OCI-LY3 (cell line): ENCODE data around the gene ARHGAP29.

Experiments
- H2AFZ ChIP-seq: fragments of 200-600, 300-600 bp; shearing (Covaris generic); 2 replicates; pipeline ENCODE4 v1.6.0; 2014; ENCODE audit warnings: antibody characterized with exemption, low read depth, low read length
- H3K27ac ChIP-seq: fragments of 200-600, 300-600 bp; sonication (generic); 2 replicates; pipeline ENCODE4 v1.5.1; 2014; ENCODE audit warnings: mild to moderate bottlenecking, low read length, moderate library complexity, mixed read lengths
- H3K27me3 ChIP-seq: fragments of 200-600, 300-600 bp; sonication (generic); 2 replicates; pipeline ENCODE4 v1.6.1; 2014; ENCODE audit warnings: low read depth, low read length, mixed read lengths
- H3K36me3 ChIP-seq: fragments of 200-600, 300-600 bp; sonication (generic); replicated peaks from 2 replicates; pipeline ENCODE3; 2014; ENCODE audit warnings: low read depth, low read length, mixed read lengths
- H3K4me1 ChIP-seq: fragments of 300-600, 200-600 bp; sonication (generic); 2 replicates; pipeline ENCODE4 v1.6.1; 2014; ENCODE audit warnings: low read length, mixed read lengths
- H3K4me2 ChIP-seq: fragments of 200-600, 300-600 bp; sonication (generic); 2 replicates; pipeline ENCODE4 v1.6.1; 2014; ENCODE audit warnings: low read length, mixed read lengths
- H3K4me3 ChIP-seq: fragments of 300-600, 200-600 bp; sonication (generic); 2 replicates; pipeline ENCODE4 v1.5.1; 2014; ENCODE audit warnings: antibody characterized with exemption, mild to moderate bottlenecking, low read length, moderate library complexity
- H3K79me2 ChIP-seq: fragments of 300-600, 200-600 bp; shearing (Covaris generic); 2 replicates; pipeline ENCODE4 v1.6.1; 2014; ENCODE audit warnings: mild to moderate bottlenecking, low read length, mixed read lengths
- H3K9ac ChIP-seq: fragments of 300-600, 200-600 bp; shearing (Covaris generic); 2 replicates; pipeline ENCODE4 v1.6.0; 2014; ENCODE audit warnings: mild to moderate bottlenecking, low read length, moderate library complexity
- H3K9me3 ChIP-seq: fragments of 200-600, 300-600 bp; shearing (Covaris generic); 2 replicates; pipeline ENCODE4 v1.6.1; 2014; ENCODE audit warnings: low read length, mixed read lengths; ENCODE audit not compliant: insufficient read depth
- H4K20me1 ChIP-seq: fragments of 200-600, 300-600 bp; sonication (generic); 2 replicates; pipeline ENCODE4 v1.6.1; 2016; ENCODE audit warnings: low read length, mixed read lengths; ENCODE audit not compliant: insufficient read depth
- CTCF ChIP-seq: fragments of 200-600, 300-600 bp; sonication (generic); IDR thresholded peaks from 2 replicates; pipeline ENCODE4 v1.5.1; 2014; ENCODE audit warnings: antibody characterized with exemption, low read length, low read depth
- EZH2phosphoT487 ChIP-seq: fragments of 200-600 bp; shearing (Covaris generic); IDR thresholded peaks from 2 replicates; pipeline ENCODE4 v1.6.1; 2018; ENCODE audit warnings: antibody characterized with exemption, mixed run types, low read depth

Gene ARHGAP29

GRCh38 chr1:94142583-94142982 lies 94.8 kb downstream of the ARHGAP29 start:
- H3K27ac ChIP-seq, result no peak overlapping the region
- no peak overlapping the region for H3K4me2 ChIP-seq
- no peaks in the 10 kb centered on the region for H4K20me1 ChIP-seq
- no peaks in the 10 kb centered on the region for H3K9me3 ChIP-seq
- H3K4me1 ChIP-seq, result peaks cover 10% of the 10 kb centered on the region
- no peaks in the 10 kb centered on the region for H3K36me3 ChIP-seq
- no peak overlapping the region for H3K9ac ChIP-seq
- H3K27me3 ChIP-seq, result no peaks in the 10 kb centered on the region
- H3K79me2 ChIP-seq, result no peaks in the 10 kb centered on the region
- TF ChIP-seq CTCF (no peak), EZH2phosphoT487 (no peak)
- H2AFZ ChIP-seq, result no peak overlapping the region
- H3K4me3 ChIP-seq, result no peak overlapping the region

GRCh38 chr1:94142022-94142421 lies 95.4 kb downstream of the ARHGAP29 start:
- H3K4me3 ChIP-seq, result no peak overlapping the region
- no peak overlapping the region for H2AFZ ChIP-seq
- no peak overlapping the region for H3K9ac ChIP-seq
- TF ChIP-seq CTCF (no peak), EZH2phosphoT487 (no peak)
- no peaks in the 10 kb centered on the region for H4K20me1 ChIP-seq
- no peaks in the 10 kb centered on the region for H3K36me3 ChIP-seq
- no peaks in the 10 kb centered on the region for H3K79me2 ChIP-seq
- H3K9me3 ChIP-seq, result no peaks in the 10 kb centered on the region
- H3K4me1 ChIP-seq, result peaks cover 10% of the 10 kb centered on the region
- H3K4me2 ChIP-seq, result no peak overlapping the region
- no peaks in the 10 kb centered on the region for H3K27me3 ChIP-seq
- no peak overlapping the region for H3K27ac ChIP-seq

GRCh38 chr1:94132111-94132510 lies 105.3 kb downstream of the ARHGAP29 start:
- Histone ChIP-seq H3K27ac (no peak overlapping the region), H4K20me1 (no peaks in the 10 kb centered on the region), H3K4me3 (no peak overlapping the region), H3K27me3 (peaks cover 5% of the 10 kb centered on the region; the same call in 1 of the 2 replicates), H3K36me3 (no peaks in the 10 kb centered on the region), H3K79me2 (no peaks in the 10 kb centered on the region), H2AFZ (no peak overlapping the region), H3K9me3 (no peaks in the 10 kb centered on the region), H3K4me2 (no peak overlapping the region), H3K9ac (no peak overlapping the region), H3K4me1 (no peaks in the 10 kb centered on the region)
- no peak for TF ChIP-seq EZH2phosphoT487
- TF ChIP-seq CTCF, result no peak

GRCh38 chr1:94130851-94131595 lies 106.4 kb downstream of the ARHGAP29 start:
- Histone ChIP-seq H2AFZ (no peak overlapping the region), H4K20me1 (no peaks in the 10 kb centered on the region), H3K27ac (no peak overlapping the region)

More at GRCh38 chr1:94130851-94131595, 106.4 kb downstream of the ARHGAP29 start:
- Histone ChIP-seq H3K27me3 (peaks cover 5% of the 10 kb centered on the region; the same call in 1 of the 2 replicates), H3K79me2 (no peaks in the 10 kb centered on the region), H3K4me2 (no peak overlapping the region), H3K9me3 (no peaks in the 10 kb centered on the region), H3K4me3 (no peak overlapping the region), H3K36me3 (no peaks in the 10 kb centered on the region), H3K9ac (no peak overlapping the region), H3K4me1 (no peaks in the 10 kb centered on the region)
- no peak for TF ChIP-seq EZH2phosphoT487
- TF ChIP-seq CTCF, result no peak
